GM19455 (cell line): ENCODE results near the gene FILIP1.
"Not testable (repeated sequence)": the region's sequence is repeated elsewhere in the genome, so short reads cannot be mapped to it uniquely, and the experiment has no call there.

ENCODE experiments used
- ATAC-seq: cut with Tn5 transposase; IDR thresholded peaks from one replicate; pipeline ENCODE4 v1.9.1; 2021; ENCODE audit not compliant: unreplicated experiment

FILIP1 gene

DNA sequence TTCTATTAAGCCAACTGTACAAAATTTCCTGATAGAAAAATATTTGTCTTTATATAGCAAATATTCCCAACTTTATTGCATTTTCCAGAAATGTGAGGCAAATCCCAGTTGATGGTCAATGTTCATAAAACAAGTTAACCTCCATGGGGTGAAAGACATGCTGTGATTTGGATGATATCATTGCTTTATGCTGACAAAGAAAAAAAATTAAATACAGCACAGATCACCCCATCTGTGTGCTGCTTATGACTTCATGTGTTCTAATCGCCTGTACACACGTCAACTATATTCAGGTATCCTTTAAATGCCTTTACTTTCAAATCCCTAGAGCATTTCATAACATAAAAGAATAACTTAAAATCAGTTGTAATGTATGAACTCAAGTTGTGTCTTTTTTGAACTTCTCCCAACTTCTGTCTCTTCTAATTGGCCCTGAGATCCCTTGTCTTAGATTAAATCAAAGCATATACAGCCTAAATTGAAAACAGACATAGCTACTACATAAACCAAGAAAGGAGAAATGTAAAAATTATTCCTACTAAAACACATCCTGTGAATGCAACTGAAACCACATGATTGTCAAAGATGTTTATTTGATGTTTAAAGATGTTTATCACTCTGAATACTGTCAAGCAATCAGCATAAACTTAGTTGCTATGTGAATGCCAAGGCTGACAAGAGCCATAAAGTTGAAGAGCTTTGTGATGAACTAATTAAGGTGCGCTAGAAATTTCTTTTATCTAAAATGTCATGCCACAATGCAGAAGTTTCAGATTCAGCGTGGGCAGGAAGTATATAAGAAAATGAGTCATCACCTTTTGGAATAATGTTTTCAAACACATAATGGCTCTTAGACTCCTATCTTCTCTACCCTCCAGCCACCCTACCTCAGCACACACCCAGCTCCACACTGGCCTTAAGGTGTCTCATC lies 68.7 kb downstream of the FILIP1 start:
- no peak for ATAC-seq

- ATAC-seq = no peak
These were observed 70.2 kb downstream of the FILIP1 start for GRCh38 chr6:75423386-75423785.

- no peak for ATAC-seq
These were observed 71.5 kb downstream of the FILIP1 start for GRCh38 chr6:75422024-75422639.

GRCh38 chr6:75421316-75422023 lies 72.1 kb downstream of the FILIP1 start:
- no peak for ATAC-seq

GRCh38 chr6:75419980-75420379 lies 73.6 kb downstream of the FILIP1 start:
- no peak for ATAC-seq

DNA sequence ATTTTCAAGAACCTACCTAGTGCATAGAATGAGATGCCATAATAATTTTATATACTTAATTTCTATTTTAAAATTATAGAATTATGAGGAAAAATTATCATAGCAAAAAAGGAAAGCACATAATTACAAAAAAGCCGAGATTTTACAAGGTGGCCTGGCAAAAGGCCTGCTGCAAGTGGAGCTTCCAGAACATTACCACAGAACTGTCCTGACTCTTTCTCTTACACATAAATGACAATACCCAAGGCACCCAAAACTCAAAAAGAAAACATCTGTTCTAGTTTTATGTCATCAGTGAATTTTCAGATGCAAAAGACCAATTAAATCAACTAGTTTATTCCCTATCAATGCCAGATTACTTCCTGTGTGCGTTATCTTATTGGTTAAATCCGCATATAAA lies 74.2 kb downstream of the FILIP1 start:
- ATAC-seq = no peak

- ATAC-seq = no peak
These were observed 75.4 kb downstream of the FILIP1 start for GRCh38 chr6:75418233-75418632.

GRCh38 chr6:75416443-75416842 lies 77.2 kb downstream of the FILIP1 start:
- no peak for ATAC-seq

GRCh38 chr6:75415804-75416203 lies 77.8 kb downstream of the FILIP1 start:
- ATAC-seq = no peak

GRCh38 chr6:75414445-75415021 lies 79.1 kb downstream of the FILIP1 start:
- no peak for ATAC-seq

- no peak for ATAC-seq
These were observed 80.5 kb downstream of the FILIP1 start for GRCh38 chr6:75412969-75413662.

DNA sequence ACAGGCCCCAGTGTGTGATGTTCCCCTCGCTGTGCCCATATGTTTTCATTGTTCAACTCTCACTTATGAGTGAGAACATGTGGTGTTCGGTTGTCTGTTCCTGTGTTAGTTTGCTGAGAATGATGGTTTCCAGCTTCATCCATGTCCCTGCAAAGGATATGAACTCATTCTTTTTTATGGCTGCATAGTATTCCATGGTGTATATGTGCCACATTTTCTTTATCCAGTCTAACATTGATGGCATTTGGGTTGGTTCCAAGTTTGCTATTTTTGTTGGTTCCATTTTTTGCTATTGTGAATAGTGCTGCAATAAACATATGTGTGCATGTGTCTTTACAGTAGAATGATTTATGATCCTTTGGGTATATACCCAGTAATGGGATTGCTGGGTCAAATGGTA lies 83.0 kb downstream of the FILIP1 start:
- ATAC-seq = not testable (repeated sequence)

DNA sequence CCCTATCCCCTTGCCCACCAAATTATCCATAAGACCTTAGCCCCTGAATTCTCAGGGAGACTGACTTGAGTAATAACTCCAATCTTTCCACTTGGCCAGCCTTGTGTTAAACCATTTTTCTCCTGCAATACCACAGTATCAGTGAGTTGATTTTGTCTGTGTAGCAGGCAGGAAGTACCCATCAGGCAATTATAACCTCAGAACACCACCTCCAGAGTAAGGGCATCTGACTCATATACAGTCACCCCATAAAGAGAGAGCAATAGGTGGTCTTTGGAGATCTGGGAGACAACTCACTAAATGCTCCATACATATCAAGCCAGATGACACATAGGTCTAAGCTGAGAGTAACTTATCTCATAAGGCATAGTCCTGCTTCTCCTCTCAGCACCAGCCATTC lies 83.7 kb downstream of the FILIP1 start:
- no peak for ATAC-seq

DNA sequence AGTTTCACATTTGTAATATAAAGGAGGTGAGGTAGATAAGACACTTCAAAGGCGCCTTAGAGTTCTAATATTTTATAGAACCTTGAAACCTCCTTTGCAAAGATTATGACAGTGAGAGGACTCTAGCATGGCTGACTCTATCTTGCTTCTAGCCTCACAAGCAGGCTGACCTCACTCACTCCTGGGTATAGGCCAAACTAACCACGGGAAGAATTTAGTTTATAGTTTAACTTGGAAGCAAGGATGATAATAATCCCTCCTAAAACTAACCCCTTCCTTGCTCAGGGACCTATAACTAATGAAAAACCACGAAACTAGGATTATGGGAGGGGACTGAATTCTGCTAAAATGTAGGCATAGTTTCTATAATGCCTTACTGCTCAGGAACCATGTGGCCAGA lies 84.3 kb downstream of the FILIP1 start:
- no peak for ATAC-seq

- no peak for ATAC-seq
These were observed 90.0 kb downstream of the FILIP1 start for GRCh38 chr6:75403563-75404080.

- no peak for ATAC-seq
These were observed 91.3 kb downstream of the FILIP1 start for GRCh38 chr6:75402296-75402695.

GRCh38 chr6:75397656-75398465 lies 95.7 kb downstream of the FILIP1 start:
- no peak for ATAC-seq

GRCh38 chr6:75397171-75397570 lies 96.4 kb downstream of the FILIP1 start:
- ATAC-seq = no peak

DNA sequence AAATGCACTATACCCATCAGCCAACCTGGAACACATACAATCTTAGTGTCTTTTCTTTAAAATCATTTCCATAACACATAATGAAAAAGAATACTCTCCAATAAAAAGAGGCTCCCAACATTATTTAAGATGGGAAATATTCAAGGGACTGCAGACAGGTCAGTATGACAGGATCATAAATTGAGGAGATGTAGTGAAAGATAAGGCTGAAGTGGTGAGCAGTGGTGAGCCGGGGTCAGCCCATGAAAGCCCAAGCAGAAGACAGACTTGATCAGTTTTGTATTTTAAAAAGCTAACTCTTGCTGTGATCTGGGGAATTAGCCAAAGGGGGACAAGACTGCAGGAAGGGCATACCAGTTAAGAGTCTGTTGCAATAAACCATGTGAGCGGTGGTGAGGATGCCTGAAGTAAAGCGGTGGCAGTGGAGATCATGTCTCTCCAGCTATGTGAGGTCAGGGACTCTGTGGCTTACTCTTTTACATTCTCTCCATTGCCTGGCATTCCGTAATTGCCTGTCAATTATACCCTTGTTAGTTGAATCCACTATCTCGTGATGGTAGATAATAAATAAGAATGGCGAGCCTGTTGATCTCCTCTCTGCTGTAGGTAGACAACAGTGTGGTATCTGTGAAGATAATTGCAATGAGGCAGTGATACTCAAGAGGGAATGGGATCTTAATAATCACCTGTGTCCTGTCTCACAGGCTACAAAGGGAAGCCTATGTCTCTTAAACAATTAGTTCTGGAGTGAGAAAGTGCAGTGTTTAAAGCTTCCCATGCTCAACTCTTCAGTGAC lies 97.4 kb downstream of the FILIP1 start:
- ATAC-seq = no peak
